Mesothelial cell of epicardium (in vitro differentiated cells): ENCODE results near the gene RAB7A. TPM values are rescaled to one million over a fixed set of nuclear protein-coding genes. Genes with fewer than 3 reads are reported as not detected.
A peak's percentile ranks its signal among the peaks of the same experiment; 100 is the strongest.
"Not testable (repeated sequence)": the region's sequence is repeated elsewhere in the genome, so short reads cannot be mapped to it uniquely, and the experiment has no call there.

Experiments used
- DNase-seq, 2 experiments: peaks; one replicate each; pipeline ENCODE4 v3.0.0; 2021; ENCODE audit warnings: low spot score in 2 of 2; ENCODE audit not compliant: unreplicated experiment in 2 of 2
- H3K27ac Mint-ChIP-seq: 2 replicates; pipeline ENCODE4 v1.8.0; 2021; ENCODE audit warnings: mixed read lengths
- H3K27me3 Mint-ChIP-seq: 2 replicates; pipeline ENCODE4 v1.8.0; 2021; ENCODE audit warnings: low read depth, mixed read lengths
- H3K36me3 Mint-ChIP-seq: 2 replicates; pipeline ENCODE4 v1.8.0; 2021; ENCODE audit warnings: mixed read lengths
- H3K4me1 Mint-ChIP-seq: 2 replicates; pipeline ENCODE4 v1.8.0; 2021; ENCODE audit warnings: mixed read lengths
- H3K4me3 Mint-ChIP-seq: 2 replicates; pipeline ENCODE4 v1.8.0; 2021; ENCODE audit warnings: mild to moderate bottlenecking, moderate library complexity, mixed read lengths
- H3K9me3 Mint-ChIP-seq: 2 replicates; pipeline ENCODE4 v1.8.0; 2021; ENCODE audit warnings: mixed read lengths
- CTCF ChIP-seq: fragments of 200-600 bp; sonication (generic); IDR thresholded peaks from one replicate; pipeline ENCODE4 v1.5.0; 2021; ENCODE audit warnings: antibody characterized with exemption; ENCODE audit not compliant: unreplicated experiment
- total RNA-seq: library from RNA; stranded (reverse); gene quantifications from 3 replicates; pipeline ENCODE4 v1.2.1, GENCODE V29; 2021

RAB7A gene
- total RNA-seq, 1 donor from 2014 or later: 133 TPM

GRCh38 chr3:128714887-128715491, 11.0 kb upstream of the RAB7A start:
- DNase-seq: no peak
- Mint-ChIP-seq H3K27me3 (peaks cover 5% of the 10 kb centered on the region), H3K27ac (no peak overlapping the region), H3K36me3 (no peaks in the 10 kb centered on the region), H3K4me3 (no peak overlapping the region), H3K4me1 (peaks cover 4% of the 10 kb centered on the region), H3K9me3 (no peaks in the 10 kb centered on the region)
- no peak for TF ChIP-seq CTCF

DNA sequence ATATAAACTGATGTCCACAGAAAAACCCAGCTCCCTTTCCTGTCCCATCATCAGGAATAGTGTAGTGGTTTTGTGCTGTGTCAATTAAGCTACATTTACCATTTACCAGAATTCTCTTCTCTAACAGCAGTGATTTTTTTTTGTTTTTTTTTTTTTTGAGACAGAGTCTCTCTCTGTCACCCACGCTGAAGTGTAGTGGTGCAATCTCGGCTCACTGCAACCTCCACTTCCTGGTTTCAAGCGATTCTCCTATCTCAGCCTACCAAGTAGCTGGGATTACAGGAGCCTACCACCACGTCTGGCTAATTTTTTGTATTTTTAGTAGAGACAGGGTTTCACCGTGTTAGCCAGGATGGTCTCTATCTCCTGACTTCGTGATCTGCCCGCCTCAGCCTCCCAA, 7.1 kb upstream of the RAB7A start:
- H3K27me3 Mint-ChIP-seq: peaks cover 20% of the 10 kb centered on the region
- not testable (repeated sequence) for H3K4me1 Mint-ChIP-seq, DNase-seq, H3K27ac Mint-ChIP-seq, H3K4me3 Mint-ChIP-seq, H3K9me3 Mint-ChIP-seq, H3K36me3 Mint-ChIP-seq

GRCh38 chr3:128720891-128721290, 5.1 kb upstream of the RAB7A start:
- DNase-seq: no peak
- H3K4me1 Mint-ChIP-seq: peaks cover 8% of the 10 kb centered on the region
- no peak overlapping the region for H3K4me3 Mint-ChIP-seq
- H3K27me3 Mint-ChIP-seq: peaks cover 20% of the 10 kb centered on the region
- TF ChIP-seq CTCF: no peak
- no peaks in the 10 kb centered on the region for H3K9me3 Mint-ChIP-seq
- H3K27ac Mint-ChIP-seq: no peak overlapping the region
- no peaks in the 10 kb centered on the region for H3K36me3 Mint-ChIP-seq

- Mint-ChIP-seq H3K36me3 (no peaks in the 10 kb centered on the region), H3K27ac (no peak overlapping the region), H3K4me3 (no peak overlapping the region), H3K9me3 (no peaks in the 10 kb centered on the region), H3K27me3 (peaks cover 20% of the 10 kb centered on the region), H3K4me1 (peaks cover 24% of the 10 kb centered on the region)
- no peak for TF ChIP-seq CTCF
- no peak for DNase-seq
Measured at GRCh38 chr3:128723477-128723876, 2.5 kb upstream of the RAB7A start.

DNA sequence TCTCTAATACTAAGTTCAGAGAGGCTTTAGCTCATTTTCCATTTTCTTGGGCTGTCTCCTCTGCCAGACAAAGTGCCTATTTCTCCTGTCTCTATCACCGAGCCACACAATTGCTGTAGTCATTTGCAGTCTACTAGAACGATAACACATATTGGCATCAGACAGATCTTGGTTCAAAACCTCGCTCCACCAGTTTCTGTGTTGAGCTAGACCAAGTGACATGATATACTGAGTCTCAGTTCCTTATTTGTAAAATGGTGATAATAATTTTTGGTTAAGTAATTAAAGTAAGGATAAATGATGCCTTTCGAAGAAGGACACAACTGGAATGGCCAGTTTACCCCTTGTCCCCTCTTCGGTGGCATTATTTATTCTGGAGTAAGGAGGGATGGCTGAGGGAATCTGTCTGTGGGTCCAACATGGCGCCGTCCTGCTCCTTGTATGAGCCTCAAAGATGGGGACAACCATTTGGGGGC, 398 bp upstream of the RAB7A start:
- H3K9me3 Mint-ChIP-seq: no peaks in the 10 kb centered on the region
- H3K4me3 Mint-ChIP-seq: peak overlapping the region; percentile 81
- peak overlapping the region; percentile 92 for H3K27ac Mint-ChIP-seq
- TF ChIP-seq CTCF: no peak
- peaks cover 12% of the 10 kb centered on the region for H3K27me3 Mint-ChIP-seq
- H3K4me1 Mint-ChIP-seq: peaks cover 35% of the 10 kb centered on the region
- no peak for DNase-seq
- no peaks in the 10 kb centered on the region for H3K36me3 Mint-ChIP-seq

DNA sequence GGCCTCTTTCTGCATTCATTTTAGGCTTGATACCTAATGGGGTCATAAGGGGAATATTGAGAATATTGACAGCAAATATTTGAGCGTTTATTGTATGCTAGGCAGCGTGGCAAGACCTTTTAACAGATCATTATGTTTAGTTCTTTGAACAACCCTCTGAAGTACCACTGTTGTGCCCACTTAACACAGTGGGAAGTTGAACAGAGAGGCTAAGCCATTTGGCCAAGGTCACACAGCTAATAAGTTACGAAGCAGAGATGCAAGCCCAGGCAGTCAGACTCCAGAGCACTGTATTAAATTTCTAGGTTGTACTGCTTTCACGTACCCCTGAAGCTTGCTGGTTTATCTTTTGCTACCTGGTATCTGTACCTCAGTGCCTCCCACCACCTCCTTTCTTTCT, 1.1 kb downstream of the RAB7A start:
- Mint-ChIP-seq H3K4me1 (peaks cover 40% of the 10 kb centered on the region), H3K27me3 (no peaks in the 10 kb centered on the region), H3K27ac (peak overlapping the region; percentile 92), H3K9me3 (no peaks in the 10 kb centered on the region), H3K36me3 (no peaks in the 10 kb centered on the region), H3K4me3 (peak overlapping the region; percentile 81)
- DNase-seq: no peak
- no peak for TF ChIP-seq CTCF
